ENCODE data around the gene CYP3A7.

- TF ChIP-seq ZBTB49 (CRISPR knock-in tag; IDR thresholded peaks at IDR 0.05; ENCODE audit: borderline replicate concordance), result no peak
- no peak for TF ChIP-seq MAX (IDR thresholded peaks at IDR 0.05)
Measured at GRCh38 chr7:99766484-99767099, 31.6 kb upstream of the CYP3A7 start.
